Limb (tissue), 2 donors: Measurements from ENCODE around the gene GATA5.
A peak's percentile ranks its signal among the peaks of the same experiment; 100 is the strongest.

Experiments used
- DNase-seq, 2 donors: peaks; one replicate each; pipeline ENCODE4 v3.0.0-alpha.2; 2016; ENCODE audit errors: extremely low spot score in 2 of 2

Gene GATA5, protein sequence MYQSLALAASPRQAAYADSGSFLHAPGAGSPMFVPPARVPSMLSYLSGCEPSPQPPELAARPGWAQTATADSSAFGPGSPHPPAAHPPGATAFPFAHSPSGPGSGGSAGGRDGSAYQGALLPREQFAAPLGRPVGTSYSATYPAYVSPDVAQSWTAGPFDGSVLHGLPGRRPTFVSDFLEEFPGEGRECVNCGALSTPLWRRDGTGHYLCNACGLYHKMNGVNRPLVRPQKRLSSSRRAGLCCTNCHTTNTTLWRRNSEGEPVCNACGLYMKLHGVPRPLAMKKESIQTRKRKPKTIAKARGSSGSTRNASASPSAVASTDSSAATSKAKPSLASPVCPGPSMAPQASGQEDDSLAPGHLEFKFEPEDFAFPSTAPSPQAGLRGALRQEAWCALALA

DNA sequence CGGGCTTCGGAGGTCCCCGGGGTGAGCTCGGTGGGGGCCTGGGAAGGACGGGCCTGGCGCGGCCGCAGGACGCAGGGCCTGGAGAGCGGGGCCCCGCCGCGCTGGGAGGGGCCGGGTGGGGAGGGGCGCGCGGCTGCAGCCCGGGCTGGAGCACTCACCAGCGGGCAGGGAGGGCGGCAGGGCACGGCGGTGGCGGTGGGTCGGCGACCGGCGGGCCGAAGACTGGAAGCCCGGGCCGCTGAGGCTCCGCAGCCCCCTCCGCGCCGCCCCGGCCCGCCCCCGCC lies at the start of gene GATA5:
Gene GATA5, minus strand, starts transcription at position 224 of the 284 bp plus-strand sequence. CDS start 474 bp downstream, outside the sequence.
- DNase-seq: no peak

GRCh38 chr20:62525014-62525413 lies 49.2 kb upstream of the GATA5 start:
- no peak for DNase-seq

DNA sequence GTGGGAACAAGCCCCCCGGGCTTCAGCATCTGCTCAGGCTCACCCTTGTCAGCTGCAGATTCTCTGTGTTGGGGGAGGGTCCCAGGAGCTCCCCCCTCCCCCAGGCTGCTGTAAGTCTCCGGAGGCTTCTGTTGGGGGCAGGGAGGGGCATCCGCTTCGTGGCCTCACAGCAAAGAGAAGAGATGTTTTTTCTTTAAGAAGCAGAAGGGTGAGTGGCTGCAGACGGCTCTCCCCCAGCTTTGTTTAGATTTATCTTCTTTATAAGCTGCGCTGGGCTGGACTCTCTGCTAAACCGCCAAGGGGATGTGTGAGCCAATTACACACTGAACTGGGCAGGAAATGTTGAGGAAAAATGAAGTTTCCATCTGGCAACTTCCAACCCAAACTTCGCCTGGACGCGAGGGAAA lies 48.7 kb upstream of the GATA5 start:
- DNase-seq: no peak

GRCh38 chr20:62523473-62524203 lies 47.8 kb upstream of the GATA5 start:
- DNase-seq: no peak

- no peak for DNase-seq
These were observed 47.1 kb upstream of the GATA5 start for GRCh38 chr20:62522748-62523396.

DNA sequence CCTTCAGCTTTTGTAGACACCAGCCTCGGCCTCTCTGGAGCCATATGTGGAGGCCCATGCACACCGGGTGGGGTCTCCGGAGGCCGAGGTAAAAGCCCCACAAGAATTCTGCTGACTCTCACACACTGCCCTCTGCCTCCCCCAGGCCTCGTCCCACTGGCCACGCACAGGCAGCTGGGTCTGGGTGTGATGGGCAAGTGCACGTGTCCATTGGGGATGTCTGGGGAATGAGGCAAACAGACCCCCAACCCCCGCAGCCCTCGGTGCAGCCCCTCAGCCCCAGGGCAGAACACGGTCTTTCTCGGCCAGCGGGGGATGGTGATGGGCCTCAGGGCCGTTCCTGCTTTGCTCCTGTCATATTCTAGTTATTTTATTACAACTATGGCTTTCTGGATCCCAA lies 44.0 kb upstream of the GATA5 start:
- no peak for DNase-seq

GRCh38 chr20:62518911-62519310 lies 43.1 kb upstream of the GATA5 start:
- DNase-seq: no peak

- no peak for DNase-seq
These were observed 42.3 kb upstream of the GATA5 start for GRCh38 chr20:62517901-62518610.

- DNase-seq: no peak
These were observed 41.4 kb upstream of the GATA5 start for GRCh38 chr20:62517168-62517567.

- no peak for DNase-seq
These were observed 40.5 kb upstream of the GATA5 start for GRCh38 chr20:62516338-62516737.

- no peak for DNase-seq
These were observed 40.0 kb upstream of the GATA5 start for GRCh38 chr20:62515826-62516225.

GRCh38 chr20:62515280-62515679 lies 39.5 kb upstream of the GATA5 start:
- no peak for DNase-seq

GRCh38 chr20:62513991-62514390 lies 38.2 kb upstream of the GATA5 start:
- DNase-seq: no peak

GRCh38 chr20:62511915-62512610 lies 36.3 kb upstream of the GATA5 start:
- DNase-seq: peak; percentile 57 to 62

GRCh38 chr20:62511300-62511914 lies 35.6 kb upstream of the GATA5 start:
- peak in 1 of 2 donors; percentile 57 for DNase-seq

DNA sequence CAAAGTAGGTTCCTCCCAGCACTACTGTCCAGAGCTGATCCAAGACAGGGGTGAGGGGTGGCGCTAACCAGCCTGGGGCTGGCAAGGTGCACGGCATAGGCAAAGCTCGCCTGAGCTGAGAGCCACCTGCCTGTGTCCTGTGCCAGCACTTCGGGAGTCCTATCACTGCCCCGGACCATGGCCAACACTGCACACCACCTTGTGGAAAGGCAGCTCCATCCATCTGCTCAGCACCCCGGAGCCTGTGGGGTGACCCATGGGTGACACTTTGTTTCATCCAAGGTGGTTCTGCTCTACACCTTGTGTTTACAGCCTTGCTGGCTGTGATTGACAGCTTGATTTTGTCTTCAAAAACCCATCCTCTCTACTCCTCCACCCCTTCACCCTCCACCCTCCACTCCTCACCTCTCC lies 32.9 kb upstream of the GATA5 start:
- DNase-seq: no peak

DNA sequence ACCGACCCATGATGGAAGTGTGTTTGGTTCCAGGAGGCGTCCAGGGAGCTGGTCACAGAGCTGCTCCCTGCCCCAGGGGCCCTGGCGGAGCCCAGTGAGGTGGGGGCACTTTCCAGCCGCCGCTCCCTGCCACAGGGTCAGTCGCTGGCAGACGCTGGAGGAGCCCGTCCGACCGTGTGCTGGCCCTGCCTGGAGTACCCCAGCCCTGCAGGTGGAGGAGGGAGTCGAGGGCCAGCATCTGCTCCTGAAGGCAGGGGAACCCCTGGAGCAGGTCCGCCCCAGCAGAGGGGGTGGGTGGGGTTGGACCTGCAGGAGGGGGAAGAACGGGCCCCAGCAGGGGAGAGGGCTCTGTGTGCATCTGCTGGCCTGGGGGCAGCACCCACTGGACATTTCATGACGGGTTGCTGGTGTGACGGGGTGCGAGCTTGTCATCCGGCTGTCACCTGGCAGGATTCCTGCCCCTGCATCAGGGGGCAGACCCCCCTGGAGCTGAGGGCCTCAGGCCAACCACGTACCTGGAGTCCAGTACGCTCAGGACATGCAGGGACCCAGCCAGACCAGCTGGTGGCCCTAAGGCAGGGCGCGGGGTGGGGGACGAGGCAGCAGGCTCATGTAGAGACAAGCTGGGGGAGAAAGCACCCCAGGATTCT lies 32.3 kb upstream of the GATA5 start:
- DNase-seq: no peak

DNA sequence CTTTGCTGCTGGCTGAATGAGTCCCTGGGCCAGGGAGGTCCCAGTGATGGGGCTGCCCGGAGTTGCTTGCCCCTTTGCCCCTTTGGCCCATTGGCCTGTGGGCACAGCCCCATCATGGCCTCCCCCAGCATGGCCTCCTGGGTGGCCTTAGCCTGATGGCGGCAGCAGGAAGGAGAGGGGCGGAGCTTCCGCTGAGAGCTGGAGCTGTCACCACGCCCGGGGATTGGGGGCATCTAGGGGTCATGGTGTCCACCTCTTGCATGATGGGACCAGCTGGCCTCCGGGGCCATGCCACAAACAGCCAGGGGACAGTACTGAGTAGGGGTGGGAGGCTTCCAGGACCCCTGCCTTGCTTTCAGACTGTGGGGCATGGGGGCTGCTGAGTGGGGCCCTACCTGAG lies 31.5 kb upstream of the GATA5 start:
- DNase-seq: no peak

DNA sequence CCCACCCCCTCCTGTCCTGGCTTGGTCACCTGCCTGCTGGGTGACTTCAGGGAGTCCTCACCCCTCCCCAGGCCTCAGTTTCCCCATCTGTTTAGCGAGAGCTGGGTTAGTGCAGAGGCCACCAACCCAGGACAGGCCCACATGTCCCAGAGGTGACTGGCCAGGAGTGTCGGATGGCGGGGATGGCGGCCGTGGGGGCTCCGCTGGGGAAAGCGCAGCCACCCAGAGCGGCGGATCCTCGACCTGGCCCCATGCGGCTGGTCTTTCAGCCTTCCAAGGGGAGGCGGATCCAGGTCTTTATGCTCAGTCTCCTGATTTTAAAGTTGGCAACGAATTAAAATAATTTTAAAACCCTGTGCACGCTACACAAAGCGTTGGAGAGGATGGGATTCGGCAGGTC lies 31.0 kb upstream of the GATA5 start:
- no peak for DNase-seq

- no peak for DNase-seq
These were observed 30.3 kb upstream of the GATA5 start for GRCh38 chr20:62506087-62506486.
